Activated B cell treated with CpG ODN at 0.5 μM for 24 hours (primary cell): ENCODE measurements around the gene IFI35. TPM values are rescaled to one million over a fixed set of nuclear protein-coding genes. Genes with fewer than 3 reads are reported as not detected.
A peak's percentile ranks its signal among the peaks of the same experiment; 100 is the strongest.

Source experiments
- ATAC-seq: fragments of 200-7000 bp; cut with Tn5 transposase; one replicate; pipeline ENCODE4 v1.10.0; 2021; ENCODE audit warnings: low read depth, mild to moderate bottlenecking, moderate library complexity
- CTCF ChIA-PET: fragments of 350-600 bp; sonication (Branson Sonifier 250); formaldehyde crosslinking; loops from one replicate; lab custom pipeline; 2021; ENCODE audit warnings: antibody characterized with exemption; lab: Charles Lee
- POLR2A ChIA-PET: fragments of 350-600 bp; sonication (Branson Sonifier 250); formaldehyde crosslinking; loops from one replicate; lab custom pipeline; 2021; ENCODE audit warnings: antibody characterized with exemption; lab: Charles Lee
- DNase-seq: peaks from one replicate; pipeline ENCODE4 v3.0.0; 2022
- H3K27ac Mint-ChIP-seq: one replicate; pipeline ENCODE4 v1.8.0; 2020; ENCODE audit warnings: mixed read lengths
- H3K27me3 Mint-ChIP-seq: one replicate; pipeline ENCODE4 v1.8.0; 2021; ENCODE audit warnings: mixed read lengths
- H3K36me3 Mint-ChIP-seq: one replicate; pipeline ENCODE4 v1.8.0; 2021; ENCODE audit warnings: low read depth, mixed read lengths
- H3K4me1 Mint-ChIP-seq: one replicate; pipeline ENCODE4 v1.8.0; 2021; ENCODE audit warnings: mixed read lengths
- H3K4me3 Mint-ChIP-seq: one replicate; pipeline ENCODE4 v1.8.0; 2020; ENCODE audit warnings: mild to moderate bottlenecking, mixed read lengths
- H3K9me3 Mint-ChIP-seq: one replicate; pipeline ENCODE4 v1.8.0; 2020; ENCODE audit warnings: mixed read lengths
- CTCF ChIP-seq: fragments of 200-600 bp; IDR thresholded peaks from one replicate; pipeline ENCODE4 v1.8.0; 2022; ENCODE audit warnings: antibody characterized with exemption, mild to moderate bottlenecking
- intact Hi-C: fragments of 100-400 bp; cut with micrococcal nuclease; formaldehyde crosslinking; loops from one replicate; pipeline ENCODE4 v1.15.1; 2024
- total RNA-seq: library from RNA; stranded (reverse); gene quantifications from 2 replicates; pipeline ENCODE4 v1.2.3, GENCODE V29; 2022

Gene IFI35
- total RNA-seq, 1 donor from 2014 or later, result 50.5 TPM

GRCh38 chr17:42980766-42981397, 25.7 kb upstream of the IFI35 start:
- H3K4me1 Mint-ChIP-seq, result peaks cover 55% of the 10 kb centered on the region
- ATAC-seq (peak; percentile 56), DNase-seq (no peak)
- CTCF ChIA-PET, result interaction anchor here (2.7 kb wide), 1 partner anchor 17 kb away, joined by 9 read pairs; the partner anchor contains the start of gene RPL27
- peak overlapping the region; percentile 98 for H3K4me3 Mint-ChIP-seq
- intact Hi-C loops, result loop anchor here (1.0 to 10.0 kb wide), 4 partner anchors 17 to 236 kb away; partner anchors contain the start of genes AARSD1, EZH1, PSME3 and RPL27
- H3K27me3 Mint-ChIP-seq, result no peaks in the 10 kb centered on the region
- no peak for TF ChIP-seq CTCF
- H3K9me3 Mint-ChIP-seq, result no peaks in the 10 kb centered on the region
- H3K36me3 Mint-ChIP-seq, result peaks cover 25% of the 10 kb centered on the region
- H3K27ac Mint-ChIP-seq, result peak overlapping the region; percentile 96
- POLR2A ChIA-PET, result interaction anchor here (1.0 to 3.4 kb wide), 6 partner anchors 10 to 403 kb away, joined by 3 to 37 read pairs (median 6); partner anchors contain the start of genes AARSD1, BECN1, PSMC3IP and RPL27

GRCh38 chr17:42982266-42982665, 24.3 kb upstream of the IFI35 start:
- peaks cover 66% of the 10 kb centered on the region for H3K4me1 Mint-ChIP-seq
- CTCF ChIA-PET, result no interaction called here
- peak overlapping the region; percentile 12 for H3K27ac Mint-ChIP-seq
- H3K4me3 Mint-ChIP-seq, result peak overlapping the region; percentile 98
- no peak for DNase-seq
- H3K36me3 Mint-ChIP-seq, result peaks cover 32% of the 10 kb centered on the region
- H3K9me3 Mint-ChIP-seq, result no peaks in the 10 kb centered on the region
- TF ChIP-seq CTCF, result no peak
- POLR2A ChIA-PET, result interaction anchor here (0.6 to 3.4 kb wide), 6 partner anchors 16 to 1317 kb away, joined by 3 to 37 read pairs (median 4); partner anchors contain the start of genes AARSD1, BECN1 and RPL27
- intact Hi-C loops, result loop anchor here (5.0 to 10.0 kb wide), 2 partner anchors 150 to 237 kb away; partner anchors contain the start of genes EZH1 and PSME3
- ATAC-seq, result no peak
- no peaks in the 10 kb centered on the region for H3K27me3 Mint-ChIP-seq

DNA sequence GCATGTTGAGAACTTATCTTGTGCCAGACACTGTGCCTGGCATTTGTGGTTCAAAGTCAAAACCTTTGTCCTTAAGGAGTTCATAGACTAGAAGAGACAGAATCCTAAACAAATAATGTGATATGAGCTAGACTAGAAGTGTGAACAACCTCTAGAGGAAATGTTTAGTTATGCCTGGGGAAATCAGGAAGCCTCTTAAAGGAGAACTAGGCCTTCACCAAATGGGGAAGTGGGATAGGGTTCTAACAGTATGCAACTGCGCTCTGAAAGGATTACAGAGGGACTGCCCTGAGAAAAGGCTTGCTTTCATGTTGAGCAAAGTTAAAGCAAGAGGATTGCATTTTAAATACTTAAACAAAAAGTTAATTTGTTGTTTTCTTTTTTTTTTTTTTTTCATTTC, 21.4 kb upstream of the IFI35 start:
- ATAC-seq (peak; percentile 72), DNase-seq (no peak)
- Mint-ChIP-seq H3K9me3 (no peaks in the 10 kb centered on the region), H3K36me3 (peaks cover 61% of the 10 kb centered on the region), H3K27ac (peak overlapping the region; percentile 91), H3K27me3 (no peaks in the 10 kb centered on the region), H3K4me3 (peak overlapping the region; percentile 78), H3K4me1 (peaks cover 69% of the 10 kb centered on the region)
- intact Hi-C loops, result loop anchor here (1.0 to 10.0 kb wide), 3 partner anchors 13 to 240 kb away; partner anchors contain the start of genes AARSD1, EZH1 and RPL27
- TF ChIP-seq CTCF, result no peak
- ChIA-PET POLR2A (interaction anchor here (0.5 to 6.8 kb wide), 24 partner anchors 12 to 1724 kb away, joined by 3 to 124 read pairs (median 6); partner anchors contain the start of genes AARSD1, BECN1, DBF4B and DHX8), CTCF (interaction anchor here (1.3 to 2.1 kb wide), 2 partner anchors 11 to 13 kb away, joined by 3 to 19 read pairs; partner anchors contain the start of gene RPL27)

- no peak for ATAC-seq
- POLR2A ChIA-PET, result interaction anchor here (0.6 to 6.8 kb wide), 2 partner anchors 8 to 166 kb away, joined by 4 to 124 read pairs; partner anchors contain the start of gene RPL27
- no peak overlapping the region for H3K4me3 Mint-ChIP-seq
- CTCF ChIA-PET, result no interaction called here
- no peaks in the 10 kb centered on the region for H3K9me3 Mint-ChIP-seq
- intact Hi-C loops, result loop anchor here (10.0 kb wide), 1 partner anchor 244 kb away; the partner anchor contains the start of gene EZH1
- peaks cover 51% of the 10 kb centered on the region for H3K4me1 Mint-ChIP-seq
- H3K27me3 Mint-ChIP-seq, result no peaks in the 10 kb centered on the region
- DNase-seq, result no peak
- H3K36me3 Mint-ChIP-seq, result peaks cover 75% of the 10 kb centered on the region
- TF ChIP-seq CTCF, result no peak
- no peak overlapping the region for H3K27ac Mint-ChIP-seq
Measured at GRCh38 chr17:42989141-42989540, 17.4 kb upstream of the IFI35 start.
